Activated CD4-positive, CD25-positive, alpha-beta regulatory T cell treated with anti-CD3 and anti-CD28 coated beads, Interleukin-2, amount 50 U/mL, for 72 hours (primary cell): ENCODE data around the gene HADHA.

ENCODE experiments used
- DNase-seq: peaks from one replicate; pipeline ENCODE4 v3.0.0; 2021

HADHA gene

DNA sequence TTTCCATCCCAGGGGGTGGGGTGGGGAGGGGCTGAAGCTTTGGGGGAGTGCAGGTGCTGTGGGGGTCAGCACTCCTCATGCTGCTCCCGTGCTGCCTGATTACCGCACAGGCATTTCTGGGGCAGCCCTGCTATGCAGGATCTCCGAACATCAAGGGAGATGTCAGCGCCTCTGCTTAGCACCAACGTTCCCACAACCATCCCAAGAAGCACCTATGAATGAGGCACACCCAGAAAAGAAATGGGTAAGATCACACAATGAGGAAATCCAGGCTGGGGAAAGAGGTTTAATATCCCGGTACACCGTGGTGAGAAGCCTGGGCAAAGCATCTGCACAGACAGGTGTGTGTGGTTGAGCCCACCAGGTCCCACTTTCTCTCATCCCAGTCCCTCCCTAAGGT, 54.1 kb downstream of the HADHA start:
- DNase-seq: no peak

DNA sequence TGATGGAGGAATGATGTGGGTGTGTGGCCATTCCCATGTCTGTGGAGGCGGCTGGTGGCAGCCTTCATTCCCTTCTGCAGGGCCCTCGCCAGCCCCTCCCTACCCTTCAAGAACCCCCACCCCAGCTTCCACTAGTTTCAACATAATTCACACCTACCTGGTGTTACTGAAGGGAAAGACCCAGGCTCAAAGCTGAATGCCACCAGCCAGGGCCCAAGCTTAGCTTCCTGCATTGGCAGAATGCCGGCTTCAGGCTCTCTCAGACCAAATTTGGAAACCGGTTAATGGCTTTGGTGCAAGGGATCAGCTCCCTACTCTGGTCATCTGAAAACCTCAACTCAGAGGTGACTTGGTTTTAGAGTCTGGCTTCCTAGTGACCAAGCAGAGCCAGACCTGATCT, 54.7 kb downstream of the HADHA start:
- no peak for DNase-seq

DNA sequence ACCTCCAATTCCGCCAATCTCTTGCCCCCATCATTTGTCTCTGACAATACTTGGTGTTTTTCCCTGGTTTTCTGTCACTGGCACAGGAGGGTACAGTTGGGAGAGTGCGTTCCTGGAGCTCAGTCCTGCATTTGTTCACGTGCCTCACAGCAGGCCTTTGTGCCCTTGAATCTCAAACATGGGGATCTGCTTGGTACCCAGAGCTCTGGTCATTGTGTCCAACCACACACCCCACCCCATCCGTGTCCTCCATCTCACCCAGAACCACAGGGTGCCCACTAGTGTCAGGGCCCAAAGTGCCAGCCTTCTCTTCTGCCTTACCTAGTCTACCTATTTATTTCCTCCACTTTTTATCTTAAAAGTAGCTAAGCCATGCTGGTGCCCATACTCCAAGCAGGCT, 55.3 kb downstream of the HADHA start:
- no peak for DNase-seq

DNA sequence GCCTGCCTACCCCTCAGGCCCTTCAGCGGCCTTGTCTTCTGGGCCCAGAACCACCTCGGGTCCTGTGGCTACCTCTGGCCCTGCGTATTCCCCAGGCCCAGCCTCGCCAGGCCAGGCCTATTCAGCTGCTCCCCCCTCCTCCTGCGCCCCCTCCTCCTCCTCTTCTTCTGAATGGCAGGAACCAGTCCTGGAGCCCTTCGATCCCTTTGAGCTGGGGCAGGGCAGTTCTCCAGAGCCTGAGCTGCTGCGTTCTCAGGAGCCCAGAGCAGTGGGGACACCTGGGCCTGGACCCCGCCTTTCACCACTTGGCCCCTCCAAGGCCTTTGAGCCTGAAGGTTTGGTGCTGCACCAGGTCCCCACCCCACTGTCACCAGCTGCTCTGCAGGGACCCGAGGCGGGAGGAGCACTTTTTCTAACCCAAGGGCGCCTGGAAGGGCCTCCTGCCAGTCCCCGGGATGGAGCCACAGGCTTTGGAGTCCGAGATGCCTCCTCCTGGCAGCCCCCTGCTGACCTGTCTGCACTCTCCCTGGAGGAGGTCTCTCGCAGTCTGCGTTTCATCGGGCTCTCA, 56.8 kb downstream of the HADHA start:
- DNase-seq: no peak

DNA sequence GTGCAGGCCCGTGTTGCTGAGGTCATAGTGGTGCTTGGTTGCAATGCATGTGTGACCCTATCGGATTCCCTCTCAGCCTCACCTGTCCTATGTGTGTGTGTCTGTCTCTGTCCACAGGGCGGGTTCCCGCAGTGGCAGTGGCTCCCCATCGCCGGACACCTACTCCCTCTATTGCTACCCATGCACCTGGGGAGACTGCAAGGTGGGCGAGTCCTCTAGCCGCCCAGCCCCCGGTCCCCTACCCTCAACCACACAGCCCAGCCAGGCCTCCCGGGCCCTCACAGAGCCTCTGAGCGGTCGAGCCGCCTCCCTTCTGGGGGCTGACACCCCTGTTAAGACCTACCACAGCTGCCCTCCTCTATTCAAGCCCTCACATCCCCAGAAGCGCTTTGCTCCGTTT, 57.3 kb downstream of the HADHA start:
- no peak for DNase-seq

DNA sequence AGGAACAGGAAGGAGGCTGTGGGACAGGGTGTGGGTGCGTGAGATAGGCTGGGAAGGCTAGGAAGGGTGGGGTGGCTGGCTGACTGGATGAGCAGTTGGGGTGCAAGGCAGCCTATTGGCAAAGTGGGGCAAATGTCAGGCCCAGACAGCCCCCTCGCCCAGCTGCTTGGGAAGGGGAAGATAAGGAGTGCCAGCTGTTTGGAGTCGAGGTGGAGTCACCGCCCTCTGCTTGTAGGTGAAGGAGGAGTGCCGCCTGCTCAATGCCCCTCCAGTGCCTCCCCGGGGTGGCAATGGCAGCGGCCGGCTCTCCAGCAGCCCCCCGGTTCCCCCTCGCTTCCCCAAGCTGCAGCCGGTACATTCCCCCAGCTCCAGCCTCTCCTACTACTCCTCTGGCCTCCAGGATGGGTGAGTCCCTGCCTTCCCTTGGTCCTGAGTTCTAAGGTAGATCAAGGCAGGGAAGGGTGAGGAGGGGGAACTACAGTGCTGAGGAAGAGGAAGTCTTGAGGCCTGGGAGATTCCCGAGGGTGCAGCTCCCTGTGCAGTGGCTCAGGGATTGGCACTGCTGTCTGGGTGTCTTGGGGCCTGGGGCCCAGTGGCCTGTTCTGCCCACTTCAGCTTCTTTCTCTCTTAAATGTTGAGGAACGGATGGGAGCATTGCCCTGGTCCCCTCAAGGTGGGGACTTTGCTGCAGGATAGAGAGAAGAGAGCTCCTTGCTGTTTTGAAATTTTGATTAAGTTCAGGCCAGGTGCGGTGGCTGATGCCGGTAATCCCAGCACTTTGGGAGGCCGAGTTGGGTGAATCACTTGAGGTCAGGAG, 58.3 kb downstream of the HADHA start:
- no peak for DNase-seq

DNA sequence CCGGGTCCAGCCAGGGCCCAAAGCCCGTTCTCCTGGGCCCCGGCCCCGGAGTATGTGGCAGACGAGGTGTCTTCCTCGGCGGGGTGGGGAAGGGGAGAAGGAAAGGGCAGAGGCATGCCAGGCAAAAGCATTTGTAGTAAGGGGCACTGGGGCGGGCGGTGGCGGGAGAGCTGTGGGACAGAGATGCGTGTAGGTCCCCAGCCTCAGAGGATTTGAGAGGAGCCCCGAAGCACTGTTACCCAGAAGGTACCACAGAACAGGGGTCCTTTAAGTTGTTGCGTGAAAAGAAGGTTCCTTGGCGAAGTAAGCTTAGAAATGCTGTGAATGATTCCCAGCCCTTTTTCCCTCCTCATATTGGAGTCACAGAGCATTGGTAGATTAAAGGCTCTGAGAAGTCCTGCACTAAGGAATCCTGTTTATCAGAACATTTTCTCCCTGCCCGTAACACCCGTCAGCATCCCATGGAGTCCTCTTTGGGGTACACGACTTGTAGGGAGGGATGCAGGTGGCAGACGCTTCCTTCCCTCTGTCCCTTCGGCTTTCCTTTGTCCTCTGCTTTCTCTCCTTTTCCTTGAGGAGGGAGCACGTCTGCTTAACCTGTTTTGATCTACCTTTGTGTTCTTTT, 59.0 kb downstream of the HADHA start:
- DNase-seq: no peak

DNA sequence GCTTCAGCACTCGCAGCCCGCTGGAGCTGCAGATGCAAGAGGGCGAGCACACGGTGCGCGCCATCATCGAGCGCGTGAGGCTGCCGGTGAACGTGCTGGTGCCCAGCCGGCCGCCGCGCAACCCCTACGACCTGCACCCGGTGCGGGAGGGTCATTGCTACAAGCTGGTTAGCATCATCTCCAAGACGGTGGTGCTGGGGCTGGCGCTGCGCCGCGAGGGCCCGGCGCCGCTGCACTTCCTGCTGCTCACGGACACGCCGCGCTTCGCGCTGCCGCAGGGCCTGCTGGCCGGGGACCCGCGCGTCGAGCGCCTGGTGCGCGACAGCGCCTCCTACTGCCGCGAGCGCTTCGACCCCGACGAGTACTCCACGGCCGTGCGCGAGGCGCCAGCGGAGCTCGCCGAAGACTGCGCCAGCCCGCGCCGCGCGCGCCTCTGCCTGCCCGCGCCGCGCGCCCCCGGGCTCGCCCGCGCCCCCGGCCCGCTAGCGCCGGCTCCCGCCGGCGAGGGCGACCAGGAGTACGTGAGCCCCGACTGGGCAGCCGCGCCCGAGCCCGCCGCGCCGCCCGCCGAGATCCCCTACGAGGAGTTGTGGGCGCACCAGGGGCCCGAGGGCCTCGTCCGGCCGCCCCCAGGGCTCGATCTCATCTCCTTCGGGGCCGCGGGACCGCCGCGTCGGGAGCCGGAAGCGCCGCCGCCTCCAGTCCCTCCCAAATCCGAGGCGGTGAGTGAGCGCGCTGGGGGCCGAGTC, 59.7 kb downstream of the HADHA start:
- peak; percentile 88 for DNase-seq

DNA sequence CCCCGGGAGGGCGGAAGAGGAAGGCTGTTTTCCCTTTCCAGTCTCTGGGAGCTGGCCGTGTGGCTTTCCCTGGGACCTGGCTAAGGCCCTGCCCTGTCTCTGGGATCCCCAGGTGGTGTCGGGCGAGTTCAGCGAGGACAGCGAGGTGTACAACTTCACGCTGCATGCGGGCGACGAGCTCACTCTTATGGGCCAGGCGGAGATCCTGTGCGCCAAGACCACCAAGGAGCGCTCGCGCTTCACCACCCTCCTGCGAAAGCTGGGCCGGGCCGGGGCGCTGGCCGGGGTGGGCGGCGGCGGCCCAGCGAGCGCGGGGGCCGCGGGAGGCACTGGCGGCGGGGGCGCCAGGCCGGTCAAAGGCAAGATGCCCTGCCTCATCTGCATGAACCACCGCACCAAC, 60.3 kb downstream of the HADHA start:
- DNase-seq: no peak

DNA sequence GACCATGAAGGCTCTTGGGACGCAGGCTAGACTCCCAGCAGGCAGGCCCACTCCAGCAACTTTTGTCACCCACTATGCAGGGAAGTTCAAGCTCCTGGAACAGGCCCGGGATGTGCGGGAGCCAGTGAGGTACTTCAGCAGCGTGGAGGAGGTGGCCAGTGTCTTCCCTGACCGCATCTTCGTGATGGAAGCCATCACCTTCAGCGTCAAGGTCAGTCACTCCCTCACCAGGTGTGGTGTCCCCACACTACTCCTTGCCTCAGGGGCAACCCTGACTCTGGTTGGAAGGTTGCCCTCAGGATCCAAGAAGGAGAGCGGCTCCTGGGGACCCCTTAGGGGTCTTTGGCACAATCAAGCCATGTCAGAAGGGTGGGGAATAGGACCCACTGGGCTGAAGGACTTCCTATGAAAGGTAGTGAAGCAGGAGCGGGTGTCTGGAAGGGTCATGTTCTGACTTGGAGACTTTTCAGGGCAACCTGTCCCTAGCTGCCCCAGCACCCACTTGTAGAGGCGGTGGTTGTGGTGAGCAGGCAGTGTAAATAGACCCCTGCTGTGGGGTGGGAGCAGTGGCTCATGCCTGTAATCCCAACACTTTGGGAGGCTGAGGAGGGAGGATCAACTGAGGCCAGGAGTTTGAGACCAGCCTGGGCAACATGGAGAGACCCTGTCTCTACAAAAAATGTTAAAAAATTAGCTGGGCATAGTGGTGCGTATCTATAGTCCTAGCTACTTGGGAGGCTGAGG, 61.4 kb downstream of the HADHA start:
- DNase-seq: no peak

DNA sequence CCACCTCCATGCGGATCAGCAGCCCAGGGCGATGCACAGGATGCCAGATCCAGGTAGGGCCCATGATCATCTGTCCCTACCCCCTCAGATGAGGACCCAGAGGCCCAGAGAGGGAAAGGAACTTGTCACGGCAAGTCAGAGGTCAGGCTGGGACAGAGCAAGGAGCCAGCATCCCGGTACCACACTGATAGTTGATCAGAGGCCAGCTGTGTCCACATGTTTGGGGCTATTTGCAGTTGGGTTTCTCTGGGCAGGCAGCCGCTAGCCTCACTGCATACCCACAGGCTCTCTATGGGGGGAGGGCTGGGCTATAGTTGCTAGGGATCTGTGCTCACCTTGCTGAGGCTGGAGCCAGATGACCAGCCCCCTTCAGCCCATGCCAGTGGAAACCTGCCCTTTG, 62.0 kb downstream of the HADHA start:
- DNase-seq: no peak

DNA sequence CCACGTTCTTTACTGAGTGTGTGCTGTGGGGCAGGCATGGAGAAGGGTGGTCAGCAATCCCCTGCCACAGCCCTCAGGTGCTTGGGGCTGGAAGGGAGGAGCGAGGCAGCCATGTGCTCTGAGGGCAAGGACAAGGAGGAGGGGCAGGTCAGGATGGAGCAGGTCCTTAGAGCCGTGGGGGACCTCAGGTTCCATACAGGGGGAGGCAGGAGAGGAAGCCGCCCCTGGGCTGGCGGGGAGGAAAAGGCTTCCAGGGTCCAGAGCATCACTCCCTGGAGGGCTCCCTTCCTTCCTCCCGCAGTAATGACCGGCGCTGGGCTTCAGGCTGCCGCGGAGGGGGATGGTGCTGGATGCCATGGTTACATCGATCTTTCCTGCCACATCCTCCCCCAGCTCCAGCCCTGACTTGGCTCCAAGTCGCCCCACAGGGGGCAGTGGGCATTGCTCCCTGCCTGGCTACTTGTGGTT, 65.0 kb downstream of the HADHA start:
- DNase-seq: no peak

DNA sequence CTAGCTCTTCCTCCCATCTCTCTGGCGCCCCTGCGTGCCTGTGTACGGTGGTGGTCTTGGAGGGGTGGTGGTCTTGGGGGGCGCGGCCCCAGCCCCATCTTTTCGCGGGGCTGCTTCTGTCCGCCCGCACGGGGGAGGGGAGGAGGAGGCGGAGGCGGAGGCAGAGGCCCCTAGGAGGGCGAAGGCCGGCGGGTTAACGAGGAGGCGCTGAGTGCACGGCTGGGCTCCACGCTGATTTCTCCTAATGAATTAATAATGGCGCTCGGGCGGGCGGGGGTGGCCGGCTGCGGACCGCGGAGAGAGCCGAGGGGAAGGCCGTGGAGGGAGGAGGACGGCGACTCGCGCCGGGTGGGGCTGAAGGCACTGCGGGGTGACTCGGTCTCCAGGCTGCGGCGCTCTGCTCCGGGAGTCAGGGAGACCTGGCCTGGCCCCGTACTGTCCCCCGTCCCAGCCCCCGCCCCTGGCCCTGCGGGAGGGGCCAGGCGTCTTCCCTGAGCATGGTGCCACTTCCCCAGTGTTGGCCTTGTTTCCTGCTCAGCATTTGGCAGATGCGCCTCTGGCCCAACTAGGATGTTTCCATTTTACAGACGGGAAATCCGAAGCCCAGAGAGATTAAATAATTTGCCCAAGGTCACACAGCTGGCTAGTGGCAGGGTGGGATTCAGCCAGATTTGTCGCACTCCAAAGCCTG, 65.5 kb downstream of the HADHA start:
- no peak for DNase-seq

DNA sequence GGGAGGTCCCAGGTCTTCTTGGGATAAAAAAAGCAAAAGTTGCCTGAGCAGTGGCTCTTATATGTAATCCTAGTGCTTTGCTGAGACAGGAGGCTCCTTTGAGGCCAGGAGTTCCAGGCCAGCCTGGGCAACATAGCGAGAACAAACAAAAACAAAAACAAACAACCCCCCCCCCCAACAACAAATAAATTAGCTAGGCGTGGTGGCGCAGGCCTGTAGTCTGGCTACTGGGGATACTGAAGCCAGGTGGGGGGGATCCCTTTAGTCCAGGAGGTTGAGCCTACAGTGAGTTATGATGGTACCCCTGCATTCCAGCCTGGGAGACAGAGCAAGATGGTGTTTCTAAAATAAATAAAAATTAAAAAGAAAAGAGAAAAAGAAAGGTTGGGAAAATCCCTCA, 66.2 kb downstream of the HADHA start:
- DNase-seq: no peak

DNA sequence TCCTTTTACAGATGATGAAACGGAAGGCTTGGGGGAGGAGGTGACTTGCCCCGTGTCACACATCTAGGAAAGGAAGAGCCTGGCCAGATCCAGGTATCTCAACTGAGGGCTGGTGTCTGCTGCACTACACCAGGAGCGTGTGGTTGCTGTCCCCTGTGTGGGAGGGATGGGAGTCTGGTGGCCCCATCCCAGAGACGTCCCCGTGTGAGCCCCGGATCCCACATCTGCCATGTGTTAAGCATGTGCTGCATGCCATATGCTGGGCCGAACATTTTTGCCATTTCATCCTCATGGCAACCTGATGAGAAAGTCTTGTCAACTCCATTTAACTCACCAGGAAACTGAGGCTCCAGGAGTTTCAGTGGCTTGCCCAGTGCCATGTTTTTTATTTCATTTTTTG, 67.3 kb downstream of the HADHA start:
- no peak for DNase-seq

DNA sequence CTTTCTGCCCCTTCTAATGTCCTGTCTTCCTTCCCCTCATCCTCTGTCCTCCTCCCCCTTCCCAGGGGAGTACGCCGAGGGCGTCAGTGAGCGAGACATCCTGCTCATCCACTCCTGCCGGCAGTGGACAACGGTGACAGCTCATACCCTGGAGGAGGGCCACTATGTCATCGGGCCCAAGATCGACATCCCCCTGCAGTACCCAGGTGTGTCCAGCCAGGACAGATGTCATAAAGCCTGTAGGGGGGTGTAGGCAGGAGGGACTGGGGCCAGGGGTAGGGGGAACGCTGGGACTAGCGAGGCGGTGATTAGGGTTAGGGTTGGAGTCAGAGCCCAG, 68.2 kb downstream of the HADHA start:
- DNase-seq: no peak

DNA sequence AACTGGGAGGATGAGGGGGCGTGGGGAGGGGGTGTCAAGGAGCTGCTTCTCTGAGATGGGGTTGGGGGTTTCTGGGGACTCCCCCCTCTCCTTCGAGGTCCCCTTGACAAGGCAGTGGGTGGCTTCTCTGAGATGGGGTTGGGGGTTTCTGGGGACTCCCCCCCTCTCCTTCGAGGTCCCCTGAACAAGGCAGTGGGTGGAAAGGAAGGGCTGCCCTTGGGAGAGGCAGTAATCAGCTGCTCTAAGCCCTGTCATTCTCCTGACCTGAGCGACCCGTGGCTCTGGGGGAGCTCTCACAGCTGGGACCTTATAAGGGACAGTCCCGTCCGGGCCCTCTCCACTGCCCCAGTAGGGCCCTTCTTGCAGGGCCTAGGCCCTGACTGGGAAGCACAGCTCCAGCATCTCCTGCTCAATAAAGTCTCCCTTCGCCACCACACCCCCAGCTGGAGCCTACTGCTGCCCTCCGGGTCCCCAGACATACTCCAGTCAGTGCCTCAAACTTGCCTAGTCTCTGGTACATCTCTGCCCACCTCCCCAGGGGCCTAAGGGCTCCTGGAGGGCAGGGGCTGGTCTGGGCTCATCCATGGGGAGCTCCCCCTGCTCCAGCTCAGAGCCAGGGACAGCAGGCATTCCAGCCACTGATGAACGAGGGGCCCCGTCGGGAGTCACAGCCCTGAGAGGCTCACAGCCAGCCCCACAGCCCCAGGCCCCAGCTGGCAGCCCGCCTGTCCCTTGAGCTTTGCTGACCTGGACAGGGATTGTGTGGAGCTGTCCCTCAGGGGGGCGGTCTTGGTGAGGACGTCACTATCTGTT, 68.8 kb downstream of the HADHA start:
- no peak for DNase-seq

DNA sequence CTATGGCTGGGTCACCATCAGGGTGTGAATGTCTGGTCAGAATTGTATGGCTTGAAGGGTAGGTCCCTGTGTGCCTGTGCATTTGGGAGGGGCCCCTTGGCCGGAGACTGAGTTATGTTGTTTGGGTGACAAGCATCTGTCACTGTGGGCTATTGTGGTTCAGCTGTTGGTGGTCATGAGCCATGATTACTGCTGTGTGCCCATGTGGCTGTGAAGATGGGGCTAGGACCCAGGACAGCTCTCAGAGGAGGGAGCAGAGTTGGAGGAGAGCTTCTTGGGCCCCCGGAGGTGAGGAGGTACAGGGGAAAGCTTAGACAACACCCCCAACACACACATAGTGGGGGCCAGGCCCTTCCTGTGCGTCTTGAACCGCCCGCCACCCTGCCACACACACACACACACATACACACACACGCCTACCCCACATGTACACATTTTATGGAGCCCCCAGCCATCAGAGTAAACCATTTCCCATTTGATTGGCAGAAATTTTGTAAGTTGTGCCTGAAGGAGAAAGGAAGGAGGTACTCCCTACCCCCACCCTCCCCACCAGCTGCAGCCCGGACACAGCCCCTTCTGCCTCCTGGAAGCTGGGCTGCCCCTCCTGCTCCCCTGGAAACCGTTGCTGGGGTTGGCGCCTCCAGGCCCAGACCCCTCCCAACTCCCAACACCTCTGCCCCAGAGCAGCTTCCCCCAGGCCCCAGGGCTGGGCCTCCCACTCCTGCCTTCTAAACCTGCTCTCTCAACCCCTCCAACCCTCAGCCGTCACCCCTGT, 69.6 kb downstream of the HADHA start:
- no peak for DNase-seq

DNA sequence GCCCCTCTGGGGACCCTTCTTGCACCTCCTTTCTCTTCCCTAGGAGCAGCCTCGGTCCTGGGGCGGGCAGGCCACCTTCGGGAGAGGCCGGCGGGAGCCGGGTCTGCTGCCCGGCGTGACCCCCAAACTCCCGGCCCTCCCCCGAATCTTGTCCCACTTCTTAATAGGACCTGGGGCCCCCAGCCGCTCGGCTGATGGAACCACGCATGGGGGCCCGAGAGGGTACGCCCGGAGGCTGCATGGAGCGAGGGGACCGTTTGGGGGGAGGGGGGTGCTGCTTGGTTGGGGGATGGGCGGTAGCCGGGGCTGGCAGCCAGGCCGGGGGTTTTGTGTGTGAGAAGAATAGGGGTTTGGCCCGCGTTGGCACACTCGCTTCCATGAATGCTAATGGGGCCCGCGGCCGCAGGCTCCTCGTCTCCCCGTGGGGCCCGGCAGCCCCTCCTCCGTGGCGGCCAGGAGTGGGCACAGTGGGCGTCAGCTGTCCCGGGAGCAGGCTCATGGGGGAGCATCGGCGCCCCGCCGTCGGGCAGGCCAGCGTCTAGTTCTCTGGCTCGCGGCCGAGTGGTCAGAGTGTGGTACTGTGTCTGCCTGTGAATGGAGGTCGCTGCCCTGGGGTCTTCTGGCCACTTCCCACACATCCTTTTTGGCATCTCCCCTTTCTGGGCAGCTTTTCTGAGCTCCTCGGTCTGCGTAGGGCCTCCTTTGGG, 70.5 kb downstream of the HADHA start:
- no peak for DNase-seq
